ENCODE measurements around the gene HSD17B4. TPM values are rescaled to one million over a fixed set of nuclear protein-coding genes. Genes with fewer than 3 reads are reported as not detected.

The HSD17B4 gene
- total and polyA plus RNA-seq, 4 donors: 138 to 172 (median 163) TPM

- no peak for ATAC-seq (ENCODE audit: low FRiP score)
- no peaks in the 10 kb centered on the region for H3K27me3 ChIP-seq (ENCODE audit: control insufficient read depth in 1 of 2, insufficient read depth in 2 of 2, low read length in 1 of 2)
- H3K4me1 ChIP-seq (ENCODE audit: control insufficient read depth in 1 of 2, insufficient read depth in 2 of 2, low read length in 2 of 2): no peaks in the 10 kb centered on the region
- no peaks in the 10 kb centered on the region for H3K36me3 ChIP-seq (ENCODE audit: control insufficient read depth in 1 of 2, insufficient read depth in 2 of 2, low read length in 1 of 2)
- intact Hi-C loops (cut with DNase I): no loop called here
- DNase-seq: no peak
- no peak overlapping the region for H3K4me3 ChIP-seq (ENCODE audit: low read length in 2 of 2)
- 73 to 74% methylated on average over 2 of the region's 2 CpGs for WGBS, 2 donors
- peaks cover 4% of the 10 kb centered on the region for H3K9me3 ChIP-seq (ENCODE audit: control insufficient read depth, low read length)
- no peak overlapping the region for H3K27ac ChIP-seq (ENCODE audit: low read depth in 1 of 2, low read length in 2 of 2)
These were observed 102.3 kb downstream of the HSD17B4 start for GRCh38 chr5:119554597-119554996.

GRCh38 chr5:119570910-119571309 is 118.6 kb downstream of the HSD17B4 start:
- no peak for ATAC-seq (ENCODE audit: low FRiP score)
- intact Hi-C loops (cut with DNase I): no loop called here

GRCh38 chr5:119578937-119579336 is 126.6 kb downstream of the HSD17B4 start:
- no peak overlapping the region for H3K4me3 ChIP-seq (ENCODE audit: low read length in 2 of 2)
- no peak for DNase-seq
- intact Hi-C loops (cut with DNase I): no loop called here
- H3K9me3 ChIP-seq (ENCODE audit: control insufficient read depth, low read length): no peaks in the 10 kb centered on the region
- no peak overlapping the region for H3K27ac ChIP-seq (ENCODE audit: low read depth in 1 of 2, low read length in 2 of 2)
- H3K4me1 ChIP-seq (ENCODE audit: control insufficient read depth in 1 of 2, insufficient read depth in 2 of 2, low read length in 2 of 2): no peaks in the 10 kb centered on the region
- peaks cover 0 to 2% of the 10 kb centered on the region in 2 donors for H3K27me3 ChIP-seq (ENCODE audit: control insufficient read depth in 1 of 2, insufficient read depth in 2 of 2, low read length in 1 of 2)
- ATAC-seq (ENCODE audit: low FRiP score): no peak
- WGBS, 2 donors: 85 to 89% methylated on average over 3 of the region's 3 CpGs
- H3K36me3 ChIP-seq (ENCODE audit: control insufficient read depth in 1 of 2, insufficient read depth in 2 of 2, low read length in 1 of 2): no peaks in the 10 kb centered on the region

More at GRCh38 chr5:119570910-119571309, 118.6 kb downstream of the HSD17B4 start:
- Histone ChIP-seq H3K27ac (ENCODE audit: low read depth in 1 of 2, low read length in 2 of 2) (no peak overlapping the region), H3K36me3 (ENCODE audit: control insufficient read depth in 1 of 2, insufficient read depth in 2 of 2, low read length in 1 of 2) (no peaks in the 10 kb centered on the region), H3K4me1 (ENCODE audit: control insufficient read depth in 1 of 2, insufficient read depth in 2 of 2, low read length in 2 of 2) (no peaks in the 10 kb centered on the region), H3K4me3 (ENCODE audit: low read length in 2 of 2) (no peak overlapping the region), H3K9me3 (ENCODE audit: control insufficient read depth, low read length) (no peaks in the 10 kb centered on the region), H3K27me3 (ENCODE audit: control insufficient read depth in 1 of 2, insufficient read depth in 2 of 2, low read length in 1 of 2) (no peaks in the 10 kb centered on the region)
- no peak for DNase-seq

- intact Hi-C loops (cut with DNase I): no loop called here
- Histone ChIP-seq H3K4me1 (ENCODE audit: control insufficient read depth in 1 of 2, insufficient read depth in 2 of 2, low read length in 2 of 2) (no peaks in the 10 kb centered on the region), H3K9me3 (ENCODE audit: control insufficient read depth, low read length) (no peaks in the 10 kb centered on the region), H3K4me3 (ENCODE audit: low read length in 2 of 2) (no peak overlapping the region), H3K36me3 (ENCODE audit: control insufficient read depth in 1 of 2, insufficient read depth in 2 of 2, low read length in 1 of 2) (no peaks in the 10 kb centered on the region), H3K27me3 (ENCODE audit: control insufficient read depth in 1 of 2, insufficient read depth in 2 of 2, low read length in 1 of 2) (peaks cover 0 to 2% of the 10 kb centered on the region in 2 donors), H3K27ac (ENCODE audit: low read depth in 1 of 2, low read length in 2 of 2) (no peak overlapping the region)
- ATAC-seq (ENCODE audit: low FRiP score): no peak
- no peak for DNase-seq
- WGBS, 2 donors: 77 to 92% methylated on average over 1 of the region's 1 CpG
These were observed 130.7 kb downstream of the HSD17B4 start for GRCh38 chr5:119582987-119583386.

GRCh38 chr5:119583684-119584083 is 131.4 kb downstream of the HSD17B4 start:
- 37 to 48% methylated on average over 3 of the region's 3 CpGs for WGBS, 2 donors
- Histone ChIP-seq H3K36me3 (ENCODE audit: control insufficient read depth in 1 of 2, insufficient read depth in 2 of 2, low read length in 1 of 2) (no peaks in the 10 kb centered on the region), H3K27ac (ENCODE audit: low read depth in 1 of 2, low read length in 2 of 2) (no peak overlapping the region), H3K27me3 (ENCODE audit: control insufficient read depth in 1 of 2, insufficient read depth in 2 of 2, low read length in 1 of 2) (peaks cover 0 to 2% of the 10 kb centered on the region in 2 donors), H3K9me3 (ENCODE audit: control insufficient read depth, low read length) (no peaks in the 10 kb centered on the region), H3K4me3 (ENCODE audit: low read length in 2 of 2) (no peak overlapping the region), H3K4me1 (ENCODE audit: control insufficient read depth in 1 of 2, insufficient read depth in 2 of 2, low read length in 2 of 2) (no peaks in the 10 kb centered on the region)
- no peak for ATAC-seq (ENCODE audit: low FRiP score)
- intact Hi-C loops (cut with DNase I): no loop called here
- DNase-seq: no peak

Other genes starting within 250 kb of the HSD17B4 start
- 10 to 100 TPM; 17.8 to 26.9 TPM for gene TNFAIP8, start 96.5 kb upstream of the HSD17B4 start, total RNA-seq
- 10 to 100 TPM; 13.7 to 32.2 TPM for gene TNFAIP8, start 96.5 kb upstream of the HSD17B4 start, polyA plus RNA-seq
- gene FAM170A, start 177.1 kb downstream of the HSD17B4 start, total RNA-seq: not detected
- gene FAM170A, start 177.1 kb downstream of the HSD17B4 start, polyA plus RNA-seq: under 1 TPM in 1 of 2 donors, not detected in 1; 0.79 TPM